ENCODE data around the gene GGPS1. TPM values are rescaled to one million over a fixed set of nuclear protein-coding genes. Genes with fewer than 3 reads are reported as not detected.
A peak's percentile ranks its signal among the peaks of the same experiment; 100 is the strongest.

Gene GGPS1
- total RNA-seq, 2 experiments from 2014 or later: 35.6 to 37.4 TPM

GRCh38 chr1:235325139-235325538 lies 3.2 kb upstream of the GGPS1 start:
- intact Hi-C loops (cut with DNase I, micrococcal nuclease): loop anchor here (1.0 to 5.0 kb wide), 5 partner anchors 8 to 957 kb away; partner anchors contain the start of genes ERO1B (in 1 of the 2) and LYST (in 1 of the 2)
- DNase-seq (no peak), ATAC-seq (no peak)
- ChIA-PET CTCF (interaction anchor here (0.6 to 2.3 kb wide), 6 partner anchors 8 to 92 kb away, joined by 3 to 13 read pairs (median 4); no protein-coding TSS in a partner anchor), POLR2A (interaction anchor here (0.8 to 1.3 kb wide), 2 partner anchors 10 to 24 kb away, joined by 4 to 6 read pairs; no protein-coding TSS in a partner anchor)
- Mint-ChIP-seq H3K4me1 (peaks cover 50% of the 10 kb centered on the region), H3K9me3 (ENCODE audit: low read depth) (no peaks in the 10 kb centered on the region), H3K27ac (peak overlapping the region; percentile 89), H3K4me3 (peak overlapping the region; percentile 91), H3K36me3 (ENCODE audit: low read depth) (peaks cover 40% of the 10 kb centered on the region), H3K27me3 (no peaks in the 10 kb centered on the region)

GRCh38 chr1:235325854-235326253 lies 2.5 kb upstream of the GGPS1 start:
- ChIA-PET CTCF (interaction anchor here (1.2 to 2.3 kb wide), 4 partner anchors 9 to 91 kb away, joined by 4 to 13 read pairs (median 6); no protein-coding TSS in a partner anchor), POLR2A (interaction anchor here (1.3 kb wide), 1 partner anchor 11 kb away, joined by 6 read pairs; no protein-coding TSS in a partner anchor)
- intact Hi-C loops (cut with DNase I, micrococcal nuclease): loop anchor here (1.0 to 5.0 kb wide), 5 partner anchors 9 to 956 kb away; partner anchors contain the start of genes ERO1B (in 1 of the 2) and LYST (in 1 of the 2)
- DNase-seq: no peak
- Mint-ChIP-seq H3K4me1 (peaks cover 49% of the 10 kb centered on the region), H3K4me3 (peak overlapping the region; percentile 91), H3K27me3 (no peaks in the 10 kb centered on the region), H3K27ac (peak overlapping the region; percentile 89), H3K36me3 (ENCODE audit: low read depth) (peaks cover 37% of the 10 kb centered on the region), H3K9me3 (ENCODE audit: low read depth) (no peaks in the 10 kb centered on the region)
- no peak for ATAC-seq

DNA sequence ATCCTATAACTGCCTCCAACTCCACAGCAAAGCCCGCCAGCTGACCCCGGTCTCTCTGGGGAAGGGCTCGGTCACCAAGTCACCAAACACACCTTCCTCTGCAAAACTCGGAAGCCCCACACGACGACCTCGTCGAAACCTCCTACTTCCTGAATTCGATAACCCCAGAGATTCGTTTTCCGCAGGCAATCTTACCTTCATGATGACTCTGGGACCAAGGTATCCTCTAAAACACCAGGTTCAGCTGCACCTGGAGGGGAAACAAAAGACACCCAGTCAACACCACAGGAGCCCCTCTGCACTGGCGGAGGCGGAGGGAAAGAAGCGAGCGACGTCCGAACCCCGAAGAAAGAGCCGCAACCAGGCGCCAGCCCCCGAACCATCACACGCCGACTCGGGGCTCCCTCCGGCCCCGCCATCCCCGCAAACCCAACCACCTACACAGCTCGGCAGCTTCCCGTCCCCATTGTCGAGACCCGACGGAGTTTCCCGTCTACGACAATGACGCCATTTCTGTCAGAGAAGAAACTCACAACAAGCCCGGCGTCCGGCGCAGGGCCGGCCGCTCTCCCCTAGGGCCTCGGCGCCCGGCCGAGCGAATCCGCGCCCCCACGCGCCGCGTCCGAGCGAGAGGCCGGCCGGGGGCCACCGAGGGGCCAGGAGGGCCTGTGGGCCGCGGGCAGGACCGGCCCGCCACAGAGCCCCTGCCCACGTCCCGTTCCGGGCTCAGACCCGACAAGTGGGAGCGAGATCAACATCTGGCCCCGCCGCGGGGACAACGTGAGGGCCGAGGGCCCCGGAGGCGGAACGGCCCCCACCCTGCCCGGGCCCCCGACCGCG lies 1.4 kb upstream of the GGPS1 start:
- Mint-ChIP-seq H3K9me3 (ENCODE audit: low read depth) (no peaks in the 10 kb centered on the region), H3K4me1 (peaks cover 49% of the 10 kb centered on the region), H3K4me3 (peak overlapping the region; percentile 91), H3K27ac (peak overlapping the region; percentile 93), H3K36me3 (ENCODE audit: low read depth) (peaks cover 35% of the 10 kb centered on the region), H3K27me3 (no peaks in the 10 kb centered on the region)
- no peak for ATAC-seq
- ChIA-PET CTCF (interaction anchor here (0.7 to 1.5 kb wide), 3 partner anchors 9 to 65 kb away, joined by 3 to 5 read pairs (median 3); no protein-coding TSS in a partner anchor), POLR2A (interaction anchor here (0.6 to 1.7 kb wide), 4 partner anchors 10 to 177 kb away, joined by 3 to 7 read pairs (median 5); partner anchors contain the start of gene B3GALNT2)
- peak; percentile 81 for DNase-seq
- intact Hi-C loops (cut with DNase I, micrococcal nuclease): loop anchor here (5.0 kb wide), 4 partner anchors 90 to 955 kb away; partner anchors contain the start of genes ERO1B (in 1 of the 2) and LYST (in 1 of the 2)

DNA sequence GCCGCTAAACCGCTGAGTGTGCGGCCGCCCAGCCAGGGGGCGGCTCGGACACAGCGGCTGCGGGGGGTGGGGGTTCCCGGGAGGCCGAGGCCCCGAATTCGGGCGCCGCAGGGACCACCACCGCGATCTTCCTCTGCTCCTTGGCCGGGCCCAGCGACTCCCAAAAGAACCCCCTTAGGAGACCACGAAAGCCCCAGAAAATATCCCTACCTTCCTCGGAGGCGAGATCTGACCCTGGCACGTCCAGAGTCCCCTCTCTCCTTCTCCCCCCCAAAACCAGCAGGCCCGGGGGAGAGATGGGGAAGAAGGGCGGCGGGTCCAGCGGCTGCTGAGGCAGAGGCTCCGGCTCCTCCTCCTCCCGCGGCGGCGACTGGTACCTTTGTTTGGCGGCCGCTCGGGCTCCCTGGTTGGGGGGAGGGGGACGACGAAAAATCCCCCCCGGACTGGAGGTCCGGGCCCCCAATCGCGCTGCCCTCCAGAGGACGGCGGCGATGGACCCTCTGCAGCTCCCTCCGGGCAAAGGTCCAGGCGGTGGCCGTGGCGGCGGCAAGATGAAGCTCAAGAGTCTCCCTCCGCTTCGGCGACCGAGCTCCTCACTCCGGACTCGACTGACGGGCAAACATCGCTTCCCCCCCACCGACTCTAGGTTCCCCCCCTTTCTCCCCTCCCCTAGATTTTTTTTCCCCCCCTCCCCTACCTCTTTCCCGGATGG lies 655 bp upstream of the GGPS1 start, which contains the start of gene ARID4B:
Gene ARID4B (minus strand): TSS at position 621 of the 712 bp plus-strand sequence. CDS start 1,260 bp downstream, outside the sequence.
- Mint-ChIP-seq H3K9me3 (ENCODE audit: low read depth) (no peaks in the 10 kb centered on the region), H3K27ac (peak within 1 kb of the TSS; percentile 93)
- peak; percentile 1 for ATAC-seq

DNA sequence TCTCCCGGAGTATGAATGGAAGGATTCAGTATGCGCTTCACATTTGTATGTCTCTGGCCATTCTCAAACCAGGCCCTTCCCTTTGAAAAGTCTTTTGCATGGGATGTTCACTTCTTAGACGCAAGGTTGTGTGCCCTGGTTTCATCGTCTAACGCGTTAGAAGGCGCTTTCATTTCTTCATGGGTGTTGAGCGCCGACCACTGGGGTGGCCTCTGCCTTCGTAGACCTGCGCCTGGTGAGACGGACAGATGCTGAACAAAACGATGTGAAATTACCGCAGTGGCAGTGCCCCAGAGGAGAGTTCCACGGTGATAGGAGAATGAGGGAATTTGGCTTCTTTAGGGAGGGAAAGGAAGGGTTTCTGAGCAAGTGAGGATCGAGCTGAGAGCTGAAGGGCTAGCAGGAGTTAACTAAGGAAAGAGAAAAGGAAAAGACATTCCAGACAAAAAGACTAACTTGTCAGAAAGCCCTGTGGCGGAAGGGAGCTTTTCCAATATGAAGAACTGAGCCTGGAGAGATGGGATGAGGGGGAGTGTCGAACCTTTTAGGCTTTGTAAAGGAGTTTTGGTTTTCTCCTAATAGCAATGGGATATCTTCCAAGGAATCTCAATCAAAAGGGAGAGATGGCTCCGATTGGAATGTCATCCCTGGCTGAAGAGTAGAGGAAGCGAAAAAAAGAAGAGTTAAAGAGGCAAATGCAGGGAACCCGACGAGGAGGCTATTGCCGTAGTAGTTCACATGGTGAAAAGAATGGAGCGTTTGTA lies 951 bp downstream of the GGPS1 start:
- Mint-ChIP-seq H3K9me3 (ENCODE audit: low read depth) (no peaks in the 10 kb centered on the region), H3K4me3 (no peak overlapping the region), H3K27me3 (no peaks in the 10 kb centered on the region), H3K36me3 (ENCODE audit: low read depth) (peaks cover 33% of the 10 kb centered on the region), H3K27ac (no peak overlapping the region), H3K4me1 (peaks cover 40% of the 10 kb centered on the region)
- ChIA-PET CTCF (interaction anchor here (0.7 to 3.3 kb wide), 14 partner anchors 12 to 163 kb away, joined by 3 to 18 read pairs (median 4); no protein-coding TSS in a partner anchor), POLR2A (interaction anchor here (0.7 to 1.8 kb wide), 3 partner anchors 9 to 169 kb away, joined by 3 to 4 read pairs (median 3); no protein-coding TSS in a partner anchor)
- intact Hi-C loops (cut with DNase I, micrococcal nuclease): loop anchor here (2.0 to 5.0 kb wide), 8 partner anchors 59 to 953 kb away; partner anchors contain the start of genes ERO1B (in 1 of the 2), LYST (in 1 of the 2), RBM34 (in 1 of the 2) and TARBP1 (in 1 of the 2)
- ATAC-seq (peak; percentile 17), DNase-seq (peak; percentile 68)

More for the DNA sequence above, 655 bp upstream of the GGPS1 start, which contains the start of gene ARID4B:
- Mint-ChIP-seq H3K36me3 (ENCODE audit: low read depth) (peaks cover 33% of the 10 kb centered on the region), H3K27me3 (no peaks in the 10 kb centered on the region), H3K4me3 (peak within 1 kb of the TSS; percentile 91), H3K4me1 (peaks cover 47% of the 10 kb centered on the region)
- intact Hi-C loops (cut with DNase I, micrococcal nuclease): loop anchor here (1.0 to 5.0 kb wide), 18 partner anchors 30 to 955 kb away; partner anchors contain the start of genes B3GALNT2 (in 2 of the 2), LYST (in 2 of the 2), RBM34 (in 2 of the 2) and TBCE (in 2 of the 2)
- DNase-seq: no peak
- ChIA-PET POLR2A (interaction anchor here (1.0 to 1.8 kb wide), 7 partner anchors 9 to 177 kb away, joined by 4 to 9 read pairs (median 5); partner anchors contain the start of gene B3GALNT2), CTCF (interaction anchor here (0.7 kb wide), 1 partner anchor 69 kb away, joined by 3 read pairs; no protein-coding TSS in a partner anchor)

DNA sequence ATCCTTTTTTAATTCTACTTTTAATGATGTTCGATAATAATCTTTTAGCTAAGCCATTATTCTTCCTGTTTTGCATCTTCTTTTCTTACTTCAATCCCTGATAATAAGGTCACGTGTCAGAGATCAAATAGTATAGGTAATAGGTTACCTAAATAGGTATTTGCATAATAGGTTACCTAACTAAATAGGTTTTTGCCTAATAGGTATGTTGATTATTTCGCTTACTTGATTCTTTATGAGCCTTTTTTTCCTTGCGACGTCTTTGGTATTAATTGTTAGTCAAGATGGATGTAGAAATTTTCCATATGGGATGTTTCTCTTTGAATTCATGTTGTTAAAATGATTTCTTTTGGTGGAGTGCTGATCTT lies 2.5 kb downstream of the GGPS1 start:
- peaks cover 25% of the 10 kb centered on the region for H3K36me3 Mint-ChIP-seq (ENCODE audit: low read depth)
- H3K27me3 Mint-ChIP-seq: no peaks in the 10 kb centered on the region
- DNase-seq (no peak), ATAC-seq (no peak)
- ChIA-PET CTCF (interaction anchor here (0.6 to 3.3 kb wide), 5 partner anchors 9 to 85 kb away, joined by 3 to 18 read pairs (median 3); no protein-coding TSS in a partner anchor), POLR2A (interaction anchor here (0.6 to 0.7 kb wide), 2 partner anchors 9 to 33 kb away, joined by 3 to 4 read pairs; no protein-coding TSS in a partner anchor)
- H3K4me3 Mint-ChIP-seq: no peak overlapping the region
- no peaks in the 10 kb centered on the region for H3K9me3 Mint-ChIP-seq (ENCODE audit: low read depth)
- H3K4me1 Mint-ChIP-seq: peaks cover 35% of the 10 kb centered on the region
- intact Hi-C loops (cut with DNase I, micrococcal nuclease): no loop called here
- H3K27ac Mint-ChIP-seq: no peak overlapping the region

GRCh38 chr1:235331401-235331800 lies 3.0 kb downstream of the GGPS1 start:
- H3K36me3 Mint-ChIP-seq (ENCODE audit: low read depth): peaks cover 23% of the 10 kb centered on the region
- H3K27ac Mint-ChIP-seq: no peak overlapping the region
- H3K4me1 Mint-ChIP-seq: peaks cover 35% of the 10 kb centered on the region
- no peaks in the 10 kb centered on the region for H3K27me3 Mint-ChIP-seq
- ChIA-PET CTCF (interaction anchor here (0.6 to 3.3 kb wide), 4 partner anchors 13 to 85 kb away, joined by 3 to 18 read pairs (median 6); no protein-coding TSS in a partner anchor), POLR2A (interaction anchor here (0.6 to 0.7 kb wide), 2 partner anchors 10 to 32 kb away, joined by 3 to 4 read pairs; no protein-coding TSS in a partner anchor)
- H3K9me3 Mint-ChIP-seq (ENCODE audit: low read depth): no peaks in the 10 kb centered on the region
- no peak overlapping the region for H3K4me3 Mint-ChIP-seq
- intact Hi-C loops (cut with DNase I, micrococcal nuclease): no loop called here
- DNase-seq (no peak), ATAC-seq (no peak)

DNA sequence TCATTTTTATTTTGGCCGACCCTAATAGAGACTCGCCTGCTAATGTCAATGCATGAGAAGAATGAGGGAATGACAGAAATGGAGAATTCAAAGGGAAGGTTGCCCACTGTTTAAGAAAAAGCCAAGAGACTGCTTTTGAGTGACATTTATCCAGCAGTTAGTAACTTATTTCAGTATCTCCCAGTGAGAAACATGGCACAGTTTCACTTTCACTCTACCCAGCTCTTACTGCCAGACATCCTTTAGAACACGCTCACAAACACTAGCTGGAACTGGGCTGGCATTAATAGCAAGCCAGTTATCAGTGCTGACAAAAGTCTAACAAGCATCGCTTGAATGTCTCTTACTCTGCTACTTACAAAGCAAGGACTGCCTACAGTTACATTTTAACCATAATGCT lies 8.5 kb downstream of the GGPS1 start:
- Mint-ChIP-seq H3K9me3 (ENCODE audit: low read depth) (no peaks in the 10 kb centered on the region), H3K27me3 (no peaks in the 10 kb centered on the region), H3K4me3 (peak overlapping the region; percentile 23), H3K27ac (peak overlapping the region; percentile 77), H3K4me1 (peaks cover 29% of the 10 kb centered on the region), H3K36me3 (ENCODE audit: low read depth) (peaks cover 20% of the 10 kb centered on the region)
- POLR2A ChIA-PET: no interaction called here
- CTCF ChIA-PET: no interaction called here
- peak; percentile 96 for ATAC-seq
- DNase-seq: peak; percentile 24
- intact Hi-C loops (cut with DNase I, micrococcal nuclease): no loop called here

GRCh38 chr1:235339746-235340145 lies 11.4 kb downstream of the GGPS1 start:
- CTCF ChIA-PET: interaction anchor here (1.8 to 2.6 kb wide), 2 partner anchors 76 to 87 kb away, joined by 6 to 8 read pairs; no protein-coding TSS in a partner anchor
- Mint-ChIP-seq H3K27ac (peak overlapping the region; percentile 19), H3K27me3 (no peaks in the 10 kb centered on the region), H3K36me3 (ENCODE audit: low read depth) (peaks cover 21% of the 10 kb centered on the region), H3K9me3 (ENCODE audit: low read depth) (no peaks in the 10 kb centered on the region), H3K4me1 (peaks cover 25% of the 10 kb centered on the region), H3K4me3 (no peak overlapping the region)
- no peak for ATAC-seq
- POLR2A ChIA-PET: interaction anchor here (0.6 kb wide), 1 partner anchor 20 kb away, joined by 4 read pairs; no protein-coding TSS in a partner anchor
- no peak for DNase-seq
- intact Hi-C loops (cut with DNase I, micrococcal nuclease): no loop called here
